HG03097 (cell line): ENCODE results near the gene SLC6A15.

Experiments used
- ATAC-seq: cut with Tn5 transposase; IDR thresholded peaks from one replicate; pipeline ENCODE4 v1.9.1; 2021; ENCODE audit not compliant: unreplicated experiment, low FRiP score

Gene SLC6A15

DNA sequence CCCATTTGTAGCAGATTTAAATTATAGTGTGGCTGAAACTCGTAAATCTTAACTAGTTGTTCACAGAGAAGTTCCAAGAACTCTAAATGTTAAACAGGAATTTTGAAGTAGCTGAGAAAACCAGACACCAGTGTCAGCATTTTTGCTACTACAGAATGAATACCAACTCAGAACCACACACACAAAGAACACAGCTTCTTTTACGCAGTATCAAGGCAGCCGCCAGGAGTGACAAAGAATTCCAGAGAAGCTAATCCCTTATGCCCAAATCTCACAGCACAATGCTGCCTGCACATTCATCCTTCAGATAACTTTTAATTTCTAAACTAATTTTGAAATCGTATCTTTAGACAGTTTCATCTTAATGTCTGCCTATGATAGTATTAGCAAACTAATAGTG lies 37.4 kb downstream of the SLC6A15 start:
- no peak for ATAC-seq

DNA sequence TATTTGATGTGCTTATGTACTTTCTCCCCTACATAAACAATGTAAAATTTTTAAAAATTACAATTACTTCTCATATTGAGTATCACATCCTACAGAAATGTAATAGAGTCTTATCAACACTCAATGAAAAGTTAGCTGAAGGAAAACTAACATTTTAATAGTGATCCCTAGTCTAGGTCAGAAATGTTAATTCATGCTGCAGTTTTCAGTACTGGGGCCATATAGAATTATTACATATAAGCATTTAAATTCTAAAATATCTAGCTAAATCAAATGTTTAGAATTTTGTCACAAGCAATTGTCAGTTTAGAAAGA lies 37.8 kb downstream of the SLC6A15 start:
- no peak for ATAC-seq

DNA sequence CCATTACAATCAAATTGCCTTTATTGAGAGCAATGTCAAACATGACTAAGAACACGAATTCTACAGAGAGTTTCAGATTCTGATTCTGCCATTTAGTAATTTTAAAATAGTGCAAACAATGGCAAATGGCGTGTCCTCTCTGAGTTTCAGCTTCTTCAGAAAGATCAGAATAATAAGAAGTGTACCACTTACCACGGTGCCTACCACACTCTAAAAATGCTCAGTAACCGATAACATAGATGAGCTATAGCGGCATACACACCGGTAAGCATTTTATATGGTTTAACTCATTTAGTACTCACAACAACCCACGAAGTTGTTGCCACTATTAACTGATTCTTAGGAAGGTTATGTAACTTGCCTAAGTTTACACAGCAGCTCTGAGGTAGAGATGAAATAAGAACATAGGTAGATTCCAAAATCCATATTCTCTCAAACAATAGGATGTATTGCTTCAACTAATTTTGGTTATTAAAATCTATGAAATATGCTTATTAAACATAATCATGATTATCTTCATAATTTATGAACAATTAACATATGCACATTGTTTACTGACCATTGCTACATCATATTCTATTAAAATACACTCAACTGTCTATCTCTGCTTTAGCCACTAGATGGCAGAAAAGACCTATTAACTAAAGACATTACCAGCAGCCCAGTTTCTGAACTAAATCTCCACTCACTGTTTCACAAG lies 38.3 kb downstream of the SLC6A15 start:
- peak; percentile 92 for ATAC-seq

DNA sequence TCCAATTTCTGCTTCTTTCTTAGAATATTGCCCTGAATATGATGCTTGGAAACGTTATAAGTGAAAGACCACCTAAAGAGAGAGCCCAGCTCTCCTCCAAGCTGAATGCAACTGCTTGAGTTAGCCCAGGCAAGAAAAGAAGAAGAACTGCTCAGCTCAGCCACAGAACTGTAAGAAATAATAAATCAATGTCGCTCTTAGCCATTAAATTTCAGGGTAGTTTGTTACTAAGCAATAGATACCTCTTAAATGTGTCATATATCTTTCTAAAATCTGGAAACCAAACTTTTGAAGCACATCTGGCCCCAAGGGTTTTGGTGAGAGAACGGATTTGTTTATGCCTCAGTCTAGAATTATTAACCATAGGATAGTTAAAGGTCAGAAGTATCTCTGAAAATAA lies 50.4 kb downstream of the SLC6A15 start:
- ATAC-seq, result no peak

GRCh38 chr12:84860718-84861117 lies 51.9 kb downstream of the SLC6A15 start:
- ATAC-seq, result no peak

GRCh38 chr12:84858796-84859195 lies 53.8 kb downstream of the SLC6A15 start:
- ATAC-seq, result no peak

GRCh38 chr12:84857525-84858208 lies 54.9 kb downstream of the SLC6A15 start:
- ATAC-seq, result no peak

DNA sequence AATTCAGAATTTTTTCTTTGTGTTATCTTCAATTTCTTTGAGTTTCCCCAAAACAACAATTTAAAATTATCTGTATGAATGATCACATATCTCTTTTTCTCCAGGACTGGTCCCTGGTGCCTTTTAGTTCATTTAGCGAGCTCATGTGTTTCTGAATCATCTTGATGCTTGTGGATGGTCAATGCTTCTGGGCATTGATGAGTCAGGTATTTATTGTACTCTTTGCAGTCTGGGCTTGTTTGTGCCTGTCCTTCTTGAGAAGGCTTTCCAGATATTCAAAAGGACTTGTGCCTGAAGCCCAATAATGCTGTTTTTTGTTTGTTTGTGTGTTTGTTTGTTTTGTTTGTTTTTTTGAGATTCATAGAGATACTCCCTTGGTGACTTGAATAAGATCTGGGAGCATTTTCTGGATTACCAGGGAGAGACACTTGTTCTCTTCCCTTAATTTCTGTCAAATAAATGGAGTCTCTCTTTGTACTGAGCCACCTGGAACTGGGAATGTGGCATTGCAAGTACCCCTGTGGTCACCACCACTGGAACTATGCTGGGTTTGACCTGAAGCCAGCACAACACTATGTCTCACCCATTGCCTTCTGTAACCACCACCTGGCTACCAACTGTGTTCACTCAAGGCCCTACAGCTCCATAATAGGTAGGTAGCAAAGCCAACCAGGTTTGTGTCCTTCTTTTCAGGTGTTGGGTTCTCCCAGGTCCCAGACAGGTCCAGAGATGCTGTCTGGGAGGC lies 56.3 kb downstream of the SLC6A15 start:
- ATAC-seq, result no peak

- no peak for ATAC-seq
Observed at GRCh38 chr12:84843593-84844144, 68.9 kb downstream of the SLC6A15 start.

- ATAC-seq, result peak; percentile 77
Observed at GRCh38 chr12:84842406-84843013, 70.1 kb downstream of the SLC6A15 start.

DNA sequence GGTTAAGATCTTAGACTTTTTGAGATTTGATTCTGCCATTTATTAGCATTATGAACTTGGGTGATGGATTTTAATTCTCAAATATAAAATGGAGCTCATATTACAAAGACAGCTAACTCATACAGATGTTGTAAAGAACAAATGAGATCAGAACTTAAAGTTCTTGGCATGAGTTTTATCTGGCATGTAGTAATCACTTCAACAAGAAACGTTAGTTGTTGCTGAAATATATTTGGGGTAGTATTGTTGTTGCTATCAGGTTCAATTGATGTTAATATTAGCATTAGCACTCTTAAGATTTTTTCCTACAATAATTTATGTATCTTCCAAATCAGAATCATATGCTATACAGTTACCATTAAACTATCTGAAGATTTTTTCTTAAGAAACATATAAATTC lies 71.0 kb downstream of the SLC6A15 start:
- no peak for ATAC-seq

GRCh38 chr12:84840356-84840755 lies 72.2 kb downstream of the SLC6A15 start:
- ATAC-seq, result no peak

- no peak for ATAC-seq
Observed at GRCh38 chr12:84826925-84827324, 85.7 kb downstream of the SLC6A15 start.

DNA sequence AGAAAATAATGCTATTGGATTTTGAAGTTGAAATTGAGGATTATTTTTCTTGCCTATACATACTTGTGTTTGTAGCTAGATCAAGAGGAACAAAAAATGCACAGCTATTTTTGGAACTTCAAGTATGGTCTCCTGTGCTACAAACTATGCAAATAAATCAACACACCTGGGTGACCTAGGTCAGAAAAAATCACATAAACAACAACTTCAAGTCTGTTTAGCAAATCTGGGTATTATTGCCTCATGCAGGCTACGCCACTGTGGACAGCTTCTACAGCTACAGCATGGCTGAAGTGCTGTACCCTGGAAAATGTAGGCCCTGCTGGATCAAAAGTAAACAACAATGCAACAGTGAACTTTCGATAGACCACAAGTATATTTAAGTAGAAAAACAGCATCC lies 87.5 kb downstream of the SLC6A15 start:
- ATAC-seq, result no peak

- ATAC-seq, result no peak
Observed at GRCh38 chr12:84822525-84822924, 90.1 kb downstream of the SLC6A15 start.

DNA sequence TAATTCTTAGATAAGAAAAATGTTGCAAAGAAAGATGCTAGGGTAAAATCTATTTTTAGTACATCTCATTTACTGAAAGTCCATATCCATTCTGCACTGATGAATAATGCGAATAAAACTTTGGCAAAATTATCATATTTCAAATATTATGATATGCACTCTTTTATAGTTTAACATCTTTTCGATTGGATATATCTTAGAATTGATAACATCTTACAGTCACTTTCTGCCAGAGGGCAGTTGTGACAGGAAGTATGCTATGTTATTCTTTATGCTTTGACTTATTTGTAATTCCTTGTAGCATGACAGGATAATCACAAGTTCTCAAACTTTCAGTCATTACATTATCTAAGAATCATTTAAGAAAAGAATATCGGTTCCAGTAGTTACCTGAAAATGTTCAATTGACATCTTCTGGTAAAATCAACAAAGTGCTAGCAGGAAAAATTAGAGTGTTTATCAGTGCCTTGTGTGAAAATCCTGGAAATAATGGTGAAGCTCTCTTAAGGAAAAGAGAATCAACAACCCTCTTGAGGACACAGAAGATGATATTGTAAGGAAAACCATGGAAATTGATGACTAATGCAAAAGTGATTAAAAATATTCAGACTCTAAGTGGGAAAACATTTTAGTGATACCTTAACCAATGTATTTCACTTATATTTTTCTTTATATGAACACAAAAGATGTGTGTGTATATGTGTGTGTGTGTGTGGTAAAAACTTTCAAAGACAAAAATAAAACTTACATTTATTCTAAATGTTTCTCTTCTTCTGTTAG lies 95.5 kb downstream of the SLC6A15 start:
- ATAC-seq, result no peak

GRCh38 chr12:84814664-84815245 lies 97.8 kb downstream of the SLC6A15 start:
- no peak for ATAC-seq

DNA sequence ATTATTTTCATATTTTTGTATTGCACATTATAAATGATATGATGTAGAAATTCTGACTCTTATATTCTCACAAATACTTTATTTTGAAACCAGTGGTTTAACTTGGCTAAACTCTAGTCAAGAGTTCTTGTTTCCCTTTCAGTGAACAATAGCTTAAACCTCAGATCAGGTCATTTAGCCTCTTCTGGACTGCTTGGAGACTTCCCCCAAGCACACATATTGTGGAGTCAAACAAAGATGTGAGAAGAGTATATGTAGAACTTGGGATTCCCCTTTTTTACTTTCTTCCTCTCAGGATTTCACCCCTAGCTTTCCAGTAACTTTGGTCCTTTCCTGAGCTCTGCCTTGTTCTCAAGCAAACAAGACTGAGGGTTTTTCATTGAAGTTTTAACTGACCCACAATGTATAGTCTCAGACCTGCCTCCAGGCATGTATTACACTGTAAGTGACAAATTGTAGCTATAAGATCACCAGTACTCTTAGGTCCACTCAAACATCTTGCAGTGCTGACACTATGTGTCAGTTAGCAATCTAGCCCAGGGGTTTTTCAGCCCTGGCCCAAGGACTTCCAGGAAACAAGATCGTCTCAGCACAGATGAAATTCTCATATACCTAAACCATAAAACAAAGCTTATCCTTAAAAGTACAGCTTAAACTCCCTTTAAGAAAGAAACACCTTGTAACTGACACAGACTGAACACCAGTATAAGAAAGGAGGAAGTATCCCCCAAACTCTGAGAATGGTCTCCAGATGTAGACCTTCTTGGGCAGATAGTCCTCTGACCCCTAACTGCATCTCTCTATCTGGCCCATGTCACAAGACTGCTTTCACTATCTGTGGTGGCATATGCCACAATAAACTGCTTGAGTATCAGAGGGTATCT lies 98.6 kb downstream of the SLC6A15 start:
- no peak for ATAC-seq

DNA sequence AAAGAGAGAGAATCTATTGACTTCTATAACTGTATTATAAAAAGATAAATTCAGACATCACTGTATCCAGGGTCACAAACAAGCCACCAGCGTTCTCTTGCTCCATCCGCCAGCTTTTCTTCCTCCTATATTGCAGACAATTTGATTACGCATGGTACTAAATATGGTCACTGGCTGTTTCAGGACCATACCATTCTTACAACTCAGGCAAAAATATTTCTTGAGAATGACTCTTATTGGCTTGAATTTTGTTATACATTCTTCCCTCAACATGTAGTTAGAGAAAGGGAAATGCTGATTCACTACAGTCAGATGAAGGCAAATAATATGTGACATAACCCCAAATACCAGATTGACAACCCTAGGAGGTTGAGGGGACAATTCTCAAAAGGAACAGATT lies 101.3 kb downstream of the SLC6A15 start:
- no peak for ATAC-seq
